GM10248 (cell line): ENCODE results near the gene ROR2.

Source experiments
- CTCF ChIA-PET: fragments of 300-600 bp; sonication (Branson Sonifier 250); formaldehyde crosslinking; extraction: SDS; loops from one replicate; lab custom pipeline; 2021; ENCODE audit warnings: antibody characterized with exemption; lab: Yijun Ruan, JAX
- POLR2A ChIA-PET: fragments of 350-650 bp; sonication (Branson Sonifier 250); formaldehyde crosslinking; extraction: SDS; loops from one replicate; lab custom pipeline; 2020; ENCODE audit warnings: antibody characterized with exemption; lab: Yijun Ruan, JAX
- DNase-seq: peaks from one replicate; pipeline ENCODE4 v3.0.0; 2012; ENCODE audit errors: extremely low spot score
- CTCF ChIP-seq: IDR thresholded peaks from 2 replicates; pipeline ENCODE4 v1.5.1; 2012; ENCODE audit warnings: mild to moderate bottlenecking, low read depth; ENCODE audit errors: extremely low read depth, missing control alignments, control extremely low read depth

The ROR2 gene

GRCh38 chr9:91833878-91834255, 116.2 kb downstream of the ROR2 start:
- TF ChIP-seq CTCF, result no peak
- no peak for DNase-seq
- CTCF ChIA-PET, result no interaction called here
- POLR2A ChIA-PET, result no interaction called here

- ChIA-PET CTCF (no interaction called here), POLR2A (no interaction called here)
- no peak for TF ChIP-seq CTCF
- no peak for DNase-seq
Observed at GRCh38 chr9:91833096-91833877, 116.7 kb downstream of the ROR2 start.

GRCh38 chr9:91832322-91832721, 117.7 kb downstream of the ROR2 start:
- POLR2A ChIA-PET, result no interaction called here

GRCh38 chr9:91825866-91826265, 124.2 kb downstream of the ROR2 start:
- ChIA-PET POLR2A (no interaction called here), CTCF (no interaction called here)
- no peak for DNase-seq
- no peak for TF ChIP-seq CTCF

More at GRCh38 chr9:91832322-91832721, 117.7 kb downstream of the ROR2 start:
- CTCF ChIA-PET, result no interaction called here
- no peak for DNase-seq
- no peak for TF ChIP-seq CTCF

GRCh38 chr9:91825422-91825821, 124.6 kb downstream of the ROR2 start:
- TF ChIP-seq CTCF, result no peak
- DNase-seq, result no peak
- POLR2A ChIA-PET, result no interaction called here
- CTCF ChIA-PET, result no interaction called here

- TF ChIP-seq CTCF, result no peak
- DNase-seq, result no peak
- ChIA-PET CTCF (no interaction called here), POLR2A (no interaction called here)
Observed at GRCh38 chr9:91824601-91825305, 125.3 kb downstream of the ROR2 start.
